Transverse colon (tissue), 3 donors: ENCODE measurements around the gene MEIOB.

Experiments used
- EP300 ChIP-seq: sonication (generic); formaldehyde crosslinking; IDR thresholded peaks from one replicate; pipeline ENCODE4 v1.6.1; 2017; ENCODE audit warnings: antibody characterized with exemption, low read depth
- POLR2A ChIP-seq: fragments of 450-650 bp; IDR thresholded peaks from one replicate; pipeline ENCODE4 v1.6.1; 2016; ENCODE audit warnings: antibody characterized with exemption, mild to moderate bottlenecking, moderate library complexity
- TF ChIP-seq, protein P1 (sequence below), 5 experiments: fragments of 200-600 bp in 3 of 5; fragments of 450-650 bp in 2 of 5; sonication (generic) in 3 of 5; IDR thresholded peaks; 1 replicate in 2 of 5; 2 replicates in 3 of 5; pipeline ENCODE4 v1.5.1; 2016 to 2017; ENCODE audit warnings: antibody characterized with exemption in 5 of 5, inconsistent platforms in 3 of 5, mild to moderate bottlenecking in 2 of 5, moderate library complexity in 1 of 5

- TF ChIP-seq, protein P1, sequence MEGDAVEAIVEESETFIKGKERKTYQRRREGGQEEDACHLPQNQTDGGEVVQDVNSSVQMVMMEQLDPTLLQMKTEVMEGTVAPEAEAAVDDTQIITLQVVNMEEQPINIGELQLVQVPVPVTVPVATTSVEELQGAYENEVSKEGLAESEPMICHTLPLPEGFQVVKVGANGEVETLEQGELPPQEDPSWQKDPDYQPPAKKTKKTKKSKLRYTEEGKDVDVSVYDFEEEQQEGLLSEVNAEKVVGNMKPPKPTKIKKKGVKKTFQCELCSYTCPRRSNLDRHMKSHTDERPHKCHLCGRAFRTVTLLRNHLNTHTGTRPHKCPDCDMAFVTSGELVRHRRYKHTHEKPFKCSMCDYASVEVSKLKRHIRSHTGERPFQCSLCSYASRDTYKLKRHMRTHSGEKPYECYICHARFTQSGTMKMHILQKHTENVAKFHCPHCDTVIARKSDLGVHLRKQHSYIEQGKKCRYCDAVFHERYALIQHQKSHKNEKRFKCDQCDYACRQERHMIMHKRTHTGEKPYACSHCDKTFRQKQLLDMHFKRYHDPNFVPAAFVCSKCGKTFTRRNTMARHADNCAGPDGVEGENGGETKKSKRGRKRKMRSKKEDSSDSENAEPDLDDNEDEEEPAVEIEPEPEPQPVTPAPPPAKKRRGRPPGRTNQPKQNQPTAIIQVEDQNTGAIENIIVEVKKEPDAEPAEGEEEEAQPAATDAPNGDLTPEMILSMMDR (IDR thresholded peaks at IDR 0.05) = no peak
- no peak for TF ChIP-seq POLR2A
- TF ChIP-seq EP300 = no peak
Observed at GRCh38 chr16:1834096-1834495, 37.9 kb downstream of the MEIOB start.
